ENCODE measurements around the gene BCAS2. TPM values are rescaled to one million over a fixed set of nuclear protein-coding genes. Genes with fewer than 3 reads are reported as not detected.
"Not testable (repeated sequence)": the region's sequence is repeated elsewhere in the genome, so short reads cannot be mapped to it uniquely, and the experiment has no call there.

BCAS2 gene
- total and polyA plus RNA-seq, 2 experiments from 2014 or later, result 50.7 to 111 TPM

- not testable (repeated sequence) for H3K27me3 Mint-ChIP-seq (ENCODE audit: insufficient read depth, low read depth, poor library complexity); H3K27ac Mint-ChIP-seq; H3K4me3 ChIP-seq; H3K4me3 Mint-ChIP-seq; H2AFZ ChIP-seq; H3F3A ChIP-seq (replicated peaks; ENCODE audit: low read depth); ATAC-seq; H3K4me1 Mint-ChIP-seq; H3K27me3 ChIP-seq (ENCODE audit: insufficient read depth); DNase-seq (ENCODE audit: low spot score); H3K4me1 ChIP-seq (ENCODE audit: insufficient read depth); H3K9me2 ChIP-seq (ENCODE audit: insufficient read depth); H3K27ac ChIP-seq (ENCODE audit: low read depth); H4K20me1 ChIP-seq (replicated peaks; ENCODE audit: insufficient read depth); H3K4me2 ChIP-seq; H3K79me2 ChIP-seq (replicated peaks; ENCODE audit: insufficient read depth)
- peaks cover 57% of the 10 kb centered on the region for H3K36me3 Mint-ChIP-seq (ENCODE audit: low read depth)
- H3K9me3 Mint-ChIP-seq, result peaks cover 12% of the 10 kb centered on the region; the same call in 2 of the 3 replicates
- H3K36me3 ChIP-seq (ENCODE audit: insufficient read depth), result peaks cover 19% of the 10 kb centered on the region
Measured at GRCh38 chr1:114562978-114563510, 18.4 kb downstream of the BCAS2 start.

GRCh38 chr1:114561333-114561732 is 20.1 kb downstream of the BCAS2 start:
- Histone ChIP-seq H3F3A (replicated peaks; ENCODE audit: low read depth) (no peaks in the 10 kb centered on the region), H3K4me3 (no peak overlapping the region), H4K20me1 (replicated peaks; ENCODE audit: insufficient read depth) (no peaks in the 10 kb centered on the region), H3K4me1 (ENCODE audit: insufficient read depth) (no peaks in the 10 kb centered on the region), H3K4me2 (no peak overlapping the region), H3K27ac (ENCODE audit: low read depth) (no peak overlapping the region), H3K9me2 (ENCODE audit: insufficient read depth) (no peaks in the 10 kb centered on the region), H3K79me2 (replicated peaks; ENCODE audit: insufficient read depth) (no peaks in the 10 kb centered on the region), H3K27me3 (ENCODE audit: insufficient read depth) (no peaks in the 10 kb centered on the region), H2AFZ (no peak overlapping the region), H3K36me3 (ENCODE audit: insufficient read depth) (0 out of 2 replicates have a peak, but pooled peaks cover 7% of the 10 kb centered on the region)
- DNase-seq (ENCODE audit: low spot score) (no peak), ATAC-seq (no peak)
- Mint-ChIP-seq H3K4me3 (no peak overlapping the region), H3K4me1 (no peaks in the 10 kb centered on the region), H3K36me3 (ENCODE audit: low read depth) (peaks cover 40% of the 10 kb centered on the region), H3K27me3 (ENCODE audit: insufficient read depth, low read depth, poor library complexity) (peaks cover 2% of the 10 kb centered on the region), H3K9me3 (peaks cover 12% of the 10 kb centered on the region; the same call in 2 of the 3 replicates), H3K27ac (no peak overlapping the region)
- TF ChIP-seq ZNF331 (CRISPR knock-in tag; IDR thresholded peaks at IDR 0.05; ENCODE audit: low read depth), result no peak

GRCh38 chr1:114559356-114559755 is 22.1 kb downstream of the BCAS2 start:
- Histone ChIP-seq H3K27ac (ENCODE audit: low read depth) (no peak overlapping the region), H3K9me2 (ENCODE audit: insufficient read depth) (no peaks in the 10 kb centered on the region), H4K20me1 (replicated peaks; ENCODE audit: insufficient read depth) (no peaks in the 10 kb centered on the region), H3K4me3 (no peak overlapping the region), H3F3A (replicated peaks; ENCODE audit: low read depth) (no peaks in the 10 kb centered on the region), H3K27me3 (ENCODE audit: insufficient read depth) (no peaks in the 10 kb centered on the region), H3K79me2 (replicated peaks; ENCODE audit: insufficient read depth) (no peaks in the 10 kb centered on the region), H3K4me2 (no peak overlapping the region), H2AFZ (no peak overlapping the region), H3K4me1 (ENCODE audit: insufficient read depth) (no peaks in the 10 kb centered on the region), H3K36me3 (ENCODE audit: insufficient read depth) (no peaks in the 10 kb centered on the region)
- DNase-seq (ENCODE audit: low spot score), result no peak
- Mint-ChIP-seq H3K27ac (no peak overlapping the region), H3K27me3 (ENCODE audit: insufficient read depth, low read depth, poor library complexity) (peaks cover 2% of the 10 kb centered on the region), H3K4me3 (no peak overlapping the region), H3K4me1 (no peaks in the 10 kb centered on the region), H3K36me3 (ENCODE audit: low read depth) (peaks cover 20% of the 10 kb centered on the region; the same call in 2 of the 3 replicates), H3K9me3 (peaks cover 9% of the 10 kb centered on the region; the same call in 1 of the 3 replicates)
- ATAC-seq, result no peak
- TF ChIP-seq STAT1 (IDR thresholded peaks at IDR 0.05; ENCODE audit: unreplicated experiment) (no peak), REST (IDR thresholded peaks at IDR 0.05; ENCODE audit: unreplicated experiment) (no peak), CTCF (conservative IDR thresholded peaks at IDR 0.05; ENCODE audit: low read depth in 2 of 2) (no peak), EZH2 (IDR thresholded peaks at IDR 0.05; ENCODE audit: low read depth, unreplicated experiment) (no peak), EZH2phosphoT487 (IDR thresholded peaks at IDR 0.05; ENCODE audit: unreplicated experiment) (no peak), ETS1 (IDR thresholded peaks at IDR 0.05) (no peak), POLR2AphosphoS5 (IDR thresholded peaks at IDR 0.05; ENCODE audit: low read depth) (no peak), ZNF114 (CRISPR knock-in tag; IDR thresholded peaks at IDR 0.05) (no peak), ZNF331 (CRISPR knock-in tag; IDR thresholded peaks at IDR 0.05; ENCODE audit: low read depth) (no peak)

Data from GM23338 (cell line).